Ureter (tissue), 1 donor: ENCODE measurements around the gene GJC2. TPM values are rescaled to one million over a fixed set of nuclear protein-coding genes. Genes with fewer than 3 reads are reported as not detected.

Experiments used
- DNase-seq: peaks from one replicate; pipeline ENCODE4 v3.0.0-alpha.2; 2020; ENCODE audit warnings: low spot score
- total RNA-seq: library from RNA; stranded (reverse); gene quantifications from one replicate; pipeline ENCODE4 v1.2.4, GENCODE V29; 2023
- donor health status: DM: yes; HTN: yes; CAD: no.

The GJC2 gene
- total RNA-seq, 1 donor from 2014 or later = 3.9 TPM

- DNase-seq = no peak
Measured at GRCh38 chr1:228157729-228158126, 8.0 kb downstream of the GJC2 start.

DNA sequence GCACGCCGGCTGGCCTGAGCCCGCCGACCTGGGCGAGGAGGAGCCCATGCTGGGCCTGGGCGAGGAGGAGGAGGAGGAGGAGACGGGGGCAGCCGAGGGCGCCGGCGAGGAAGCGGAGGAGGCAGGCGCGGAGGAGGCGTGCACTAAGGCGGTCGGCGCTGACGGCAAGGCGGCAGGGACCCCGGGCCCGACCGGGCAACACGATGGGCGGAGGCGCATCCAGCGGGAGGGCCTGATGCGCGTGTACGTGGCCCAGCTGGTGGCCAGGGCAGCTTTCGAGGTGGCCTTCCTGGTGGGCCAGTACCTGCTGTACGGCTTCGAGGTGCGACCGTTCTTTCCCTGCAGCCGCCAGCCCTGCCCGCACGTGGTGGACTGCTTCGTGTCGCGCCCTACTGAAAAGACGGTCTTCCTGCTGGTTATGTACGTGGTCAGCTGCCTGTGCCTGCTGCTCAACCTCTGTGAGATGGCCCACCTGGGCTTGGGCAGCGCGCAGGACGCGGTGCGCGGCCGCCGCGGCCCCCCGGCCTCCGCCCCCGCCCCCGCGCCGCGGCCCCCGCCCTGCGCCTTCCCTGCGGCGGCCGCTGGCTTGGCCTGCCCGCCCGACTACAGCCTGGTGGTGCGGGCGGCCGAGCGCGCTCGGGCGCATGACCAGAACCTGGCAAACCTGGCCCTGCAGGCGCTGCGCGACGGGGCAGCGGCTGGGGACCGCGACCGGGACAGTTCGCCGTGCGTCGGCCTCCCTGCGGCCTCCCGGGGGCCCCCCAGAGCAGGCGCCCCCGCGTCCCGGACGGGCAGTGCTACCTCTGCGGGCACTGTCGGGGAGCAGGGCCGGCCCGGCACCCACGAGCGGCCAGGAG, 8.6 kb downstream of the GJC2 start:
- no peak for DNase-seq

DNA sequence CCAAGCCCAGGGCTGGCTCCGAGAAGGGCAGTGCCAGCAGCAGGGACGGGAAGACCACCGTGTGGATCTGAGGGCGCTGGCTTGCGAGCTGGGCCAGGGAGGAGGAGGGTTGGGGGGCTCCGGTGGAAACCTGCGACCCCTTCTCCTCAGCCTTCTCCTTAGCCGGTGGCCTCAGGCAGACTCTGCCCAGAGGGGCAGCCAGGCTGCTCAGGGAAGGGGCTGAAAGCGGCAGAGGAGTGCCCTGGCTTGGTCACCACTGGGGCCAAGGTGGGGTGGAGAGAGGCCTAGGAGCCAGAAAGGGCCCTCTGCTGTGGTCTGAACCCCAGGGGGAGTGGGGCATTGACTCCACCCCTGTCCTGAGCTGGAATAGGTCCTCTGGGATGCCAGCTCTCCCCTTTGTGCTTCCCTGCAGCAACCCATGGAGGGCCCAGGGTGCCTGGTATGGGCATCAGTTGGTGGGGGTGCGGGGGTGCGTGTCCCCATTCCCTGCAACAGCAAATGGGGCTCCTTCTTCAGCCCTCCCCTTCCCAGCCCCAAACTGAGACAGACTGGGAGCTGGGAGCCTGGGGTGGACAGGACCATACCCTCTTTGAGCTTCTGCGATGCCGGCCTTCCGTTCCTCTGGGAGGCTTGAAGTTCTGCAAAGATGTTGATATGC, 9.4 kb downstream of the GJC2 start:
- DNase-seq = no peak

DNA sequence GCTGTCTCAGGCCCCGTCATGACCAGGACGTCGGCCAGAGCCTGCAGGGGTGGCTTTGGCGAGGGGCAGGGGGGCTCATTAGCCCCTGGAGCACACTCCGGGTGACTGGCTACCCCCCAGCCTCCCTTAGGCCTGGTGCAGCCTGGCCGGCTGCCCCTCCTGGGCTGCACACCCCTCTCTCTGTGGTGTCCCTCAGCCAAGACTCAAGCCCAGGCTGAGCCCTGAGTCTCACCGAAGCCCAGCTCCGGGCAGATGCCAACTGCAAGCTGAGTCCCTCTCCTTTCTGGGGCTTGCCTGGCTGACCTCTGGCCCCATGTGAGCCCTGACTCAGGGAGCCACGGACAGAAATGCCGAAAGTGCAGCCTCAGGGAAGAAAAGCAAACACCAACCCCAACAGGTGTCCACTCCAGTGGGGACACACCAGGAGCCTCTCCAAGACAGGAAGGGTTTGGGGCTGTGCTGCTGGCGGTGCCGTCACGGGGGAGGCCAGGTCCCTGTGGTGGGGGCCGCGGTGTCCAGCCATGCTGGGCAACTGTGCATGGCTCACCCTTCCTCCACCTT, 10.6 kb downstream of the GJC2 start:
- DNase-seq = no peak

- DNase-seq = no peak
Measured at GRCh38 chr1:228161362-228161761, 11.6 kb downstream of the GJC2 start.

GRCh38 chr1:228161866-228162265, 12.1 kb downstream of the GJC2 start:
- no peak for DNase-seq

DNA sequence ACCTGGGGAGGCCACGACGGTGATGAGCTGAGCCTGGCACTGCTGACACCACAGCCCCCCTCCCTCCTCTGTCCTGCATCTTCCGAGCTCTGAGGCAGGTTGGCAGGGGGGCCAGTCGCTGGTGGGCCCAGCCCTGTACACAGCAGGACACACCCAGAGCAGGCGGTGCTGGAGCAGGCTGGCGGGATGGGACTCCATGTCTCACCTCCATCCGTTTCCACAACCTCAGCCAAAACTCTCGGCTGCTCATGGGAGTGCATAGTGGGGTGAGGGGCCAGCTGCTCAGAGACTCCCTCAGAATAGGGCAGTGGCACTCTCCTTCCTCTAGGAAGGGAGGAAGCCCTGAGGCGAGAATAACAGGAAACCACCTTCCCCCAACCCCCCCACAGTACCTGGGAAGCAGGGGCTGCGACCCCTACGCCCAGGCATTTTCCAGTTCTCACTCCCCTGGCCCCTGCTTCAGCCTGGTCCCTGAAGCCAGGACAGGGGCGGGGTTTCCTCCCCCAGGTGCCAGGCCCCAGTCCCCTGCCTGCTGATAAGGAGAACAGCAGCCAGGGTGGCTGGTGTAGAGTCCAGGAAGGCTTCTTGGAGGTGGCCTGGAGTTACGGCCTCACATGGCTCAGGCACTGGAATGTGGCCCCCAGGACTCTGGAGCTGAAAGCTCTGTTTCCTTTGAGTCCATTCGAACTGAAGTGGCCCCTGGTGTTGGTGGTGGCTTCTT, 12.7 kb downstream of the GJC2 start:
- no peak for DNase-seq

- peak; percentile 73 for DNase-seq
Measured at GRCh38 chr1:228163007-228163753, 13.4 kb downstream of the GJC2 start.

- DNase-seq = no peak
Measured at GRCh38 chr1:228163776-228164519, 14.2 kb downstream of the GJC2 start.

GRCh38 chr1:228164561-228165371, 15.0 kb downstream of the GJC2 start:
- no peak for DNase-seq

- DNase-seq = peak; percentile 100
Measured at GRCh38 chr1:228165372-228166169, 15.8 kb downstream of the GJC2 start, which contains the start of gene IBA57. IBA57 (plus strand) TSS chr1:228165804; CDS start chr1:228165817, 13 bp downstream.

DNA sequence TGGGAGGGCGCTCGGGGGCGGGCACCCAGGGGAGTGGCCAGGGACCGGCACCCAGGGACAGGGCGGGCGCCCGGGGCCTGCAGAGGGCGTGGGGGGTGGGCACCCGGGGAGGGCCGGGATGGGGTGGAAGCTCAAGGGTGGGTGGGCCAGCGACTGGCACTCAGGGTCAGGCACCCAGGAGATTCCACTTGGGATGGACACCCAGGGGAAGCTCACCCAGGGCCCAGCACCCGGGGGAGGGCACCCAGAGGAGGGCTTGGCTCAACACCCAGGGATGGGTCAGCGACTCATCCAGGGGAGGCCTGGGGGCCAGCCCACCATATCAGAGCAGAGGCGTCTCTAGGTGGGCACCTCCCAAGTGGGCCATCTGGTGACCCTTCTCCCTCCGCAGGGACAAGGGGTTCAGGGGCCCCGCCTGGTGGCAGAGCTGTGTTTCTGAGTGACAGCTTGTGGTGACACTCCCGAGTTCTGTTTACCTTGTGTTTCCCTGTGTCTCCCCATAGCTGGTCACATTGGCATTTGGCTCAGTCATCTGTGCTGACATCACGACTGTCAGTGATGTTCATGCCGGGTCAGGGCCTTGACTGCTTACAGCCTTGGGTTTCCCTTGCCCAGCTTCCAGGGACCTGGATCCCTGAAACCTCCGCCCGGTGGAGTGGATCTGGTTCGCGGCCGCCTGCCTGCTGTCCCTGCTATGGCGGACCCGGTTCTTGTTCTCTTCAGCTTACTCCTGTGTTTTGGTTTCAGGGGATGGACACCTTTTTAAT, 16.6 kb downstream of the GJC2 start:
- DNase-seq = peak; percentile 80

DNA sequence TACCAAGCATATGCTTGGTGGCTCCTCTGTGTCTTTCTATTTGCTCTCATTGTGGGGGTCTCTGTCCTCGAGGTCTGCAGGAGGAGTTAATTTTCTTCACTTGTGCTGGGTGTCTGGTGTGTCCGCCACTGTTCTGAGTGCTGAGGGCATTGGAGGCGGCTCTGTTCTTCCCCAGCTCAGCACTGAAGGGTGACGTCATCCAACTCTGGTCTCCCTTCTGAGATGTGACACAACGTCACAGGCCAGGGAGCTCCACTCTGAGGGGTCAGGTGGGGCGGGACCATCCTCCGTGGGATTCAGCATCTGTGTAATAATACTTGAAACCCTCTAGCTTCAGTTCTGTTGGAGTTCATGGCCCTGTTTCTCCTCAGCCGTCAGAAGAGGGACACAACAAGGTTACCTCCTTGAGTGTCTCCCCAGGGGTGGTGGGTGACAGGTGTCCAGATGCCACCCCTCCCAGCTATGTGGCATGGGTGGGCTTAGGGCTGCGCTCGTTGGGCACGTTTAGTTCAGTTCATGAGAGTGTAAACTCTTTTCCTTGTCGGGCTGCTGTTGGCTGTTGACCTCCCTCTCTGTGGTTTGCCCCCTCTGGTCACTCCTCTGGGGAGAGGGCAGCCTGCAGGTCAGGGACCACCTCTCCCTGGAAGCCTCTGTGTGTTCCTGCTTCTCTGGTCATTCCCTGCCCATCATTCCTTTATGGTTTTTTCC, 19.0 kb downstream of the GJC2 start:
- no peak for DNase-seq

DNA sequence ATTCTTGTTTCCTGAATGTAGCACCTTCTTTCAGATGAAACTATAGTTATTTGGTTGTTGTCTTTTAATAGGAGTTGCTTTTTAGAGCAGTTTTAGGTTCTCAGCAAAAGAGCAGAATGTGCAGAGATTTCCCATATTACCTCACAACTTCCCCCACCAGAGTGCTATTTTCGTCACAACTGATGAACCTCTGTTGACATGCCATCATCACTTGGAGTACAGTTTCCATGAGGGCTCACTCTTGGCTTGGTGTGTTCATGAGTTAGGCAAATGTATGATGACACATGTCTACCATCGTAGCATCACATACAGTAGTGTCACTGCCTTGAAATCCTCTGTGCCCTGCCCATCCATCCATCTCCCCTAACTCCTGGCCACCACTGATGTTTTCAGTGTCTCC, 19.6 kb downstream of the GJC2 start:
- DNase-seq = no peak

DNA sequence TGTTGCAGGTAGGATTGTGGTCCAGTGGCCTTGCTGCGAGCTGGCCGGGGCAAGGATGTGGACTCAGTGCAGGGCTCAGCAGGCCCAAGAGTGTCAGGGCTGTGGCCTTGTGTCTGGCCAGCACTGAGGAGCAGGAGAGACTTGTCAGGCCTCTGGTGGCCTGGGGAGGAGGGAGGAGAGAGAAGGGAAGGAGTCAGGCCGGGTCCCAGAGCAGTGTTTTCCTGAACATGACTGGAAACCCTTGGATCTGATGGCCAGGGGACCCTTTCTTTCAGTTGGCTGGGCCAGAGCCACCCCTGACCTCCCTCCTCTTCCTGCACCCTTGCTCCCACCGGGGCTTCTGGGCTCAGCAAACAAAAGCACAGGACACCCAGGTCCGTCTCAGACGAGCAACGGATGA, 20.9 kb downstream of the GJC2 start:
- DNase-seq = no peak

DNA sequence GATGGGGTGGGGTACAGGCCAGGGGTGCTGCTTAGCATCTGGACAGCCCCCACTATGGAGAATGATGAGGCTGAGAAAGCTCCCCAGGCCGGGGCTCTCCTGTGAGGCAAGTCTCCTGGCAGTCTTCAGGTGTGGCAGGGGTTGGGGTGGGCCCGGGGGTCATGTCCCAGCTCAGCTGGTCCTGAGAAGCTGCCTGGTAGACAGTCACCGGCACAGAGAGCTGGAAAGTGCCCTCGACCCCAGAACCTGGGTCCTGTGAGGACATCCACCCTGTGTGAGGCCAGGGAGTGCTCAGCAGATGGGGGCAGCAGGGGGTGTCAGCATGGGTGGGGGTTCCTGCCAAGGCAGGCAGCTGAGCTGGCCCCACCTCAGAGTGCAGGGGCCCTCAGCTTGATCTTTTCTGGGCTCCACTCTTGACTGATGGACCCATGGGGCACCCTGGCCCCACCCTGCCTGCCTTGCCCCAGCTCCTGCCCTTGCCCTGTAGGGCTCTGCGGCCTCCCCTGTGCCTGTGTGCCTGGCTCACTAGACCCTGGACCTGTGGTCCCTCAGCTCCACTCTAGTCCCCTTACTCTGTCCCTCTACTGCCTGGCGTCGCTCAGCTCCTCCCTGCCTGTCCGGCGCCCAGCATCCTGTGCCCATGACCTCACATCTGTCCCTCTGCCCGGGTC, 21.6 kb downstream of the GJC2 start:
- DNase-seq = no peak
